Astrocyte of the spinal cord (primary cell): Measurements from ENCODE around the gene DNAI2.

Experiments
- DNase-seq: peaks from one replicate; pipeline ENCODE4 v3.0.0; 2011; ENCODE audit warnings: low read depth, low spot score
- H3K4me3 ChIP-seq: 2 replicates; pipeline ENCODE4 v1.5.1; 2011; ENCODE audit warnings: low read depth, mild to moderate bottlenecking, low read length, moderate library complexity
- in situ Hi-C: cut with HindIII; loops from 2 replicates; pipeline ENCODE4 v1.10.0; 2017; ENCODE audit warnings: low sequenced_read_pairs
- TF ChIP-seq, protein P1 (sequence below): IDR thresholded peaks from 2 replicates; pipeline ENCODE4 v1.5.1; 2012; ENCODE audit warnings: low read depth, mild to moderate bottlenecking, low read length, inconsistent platforms

DNAI2 gene

DNA sequence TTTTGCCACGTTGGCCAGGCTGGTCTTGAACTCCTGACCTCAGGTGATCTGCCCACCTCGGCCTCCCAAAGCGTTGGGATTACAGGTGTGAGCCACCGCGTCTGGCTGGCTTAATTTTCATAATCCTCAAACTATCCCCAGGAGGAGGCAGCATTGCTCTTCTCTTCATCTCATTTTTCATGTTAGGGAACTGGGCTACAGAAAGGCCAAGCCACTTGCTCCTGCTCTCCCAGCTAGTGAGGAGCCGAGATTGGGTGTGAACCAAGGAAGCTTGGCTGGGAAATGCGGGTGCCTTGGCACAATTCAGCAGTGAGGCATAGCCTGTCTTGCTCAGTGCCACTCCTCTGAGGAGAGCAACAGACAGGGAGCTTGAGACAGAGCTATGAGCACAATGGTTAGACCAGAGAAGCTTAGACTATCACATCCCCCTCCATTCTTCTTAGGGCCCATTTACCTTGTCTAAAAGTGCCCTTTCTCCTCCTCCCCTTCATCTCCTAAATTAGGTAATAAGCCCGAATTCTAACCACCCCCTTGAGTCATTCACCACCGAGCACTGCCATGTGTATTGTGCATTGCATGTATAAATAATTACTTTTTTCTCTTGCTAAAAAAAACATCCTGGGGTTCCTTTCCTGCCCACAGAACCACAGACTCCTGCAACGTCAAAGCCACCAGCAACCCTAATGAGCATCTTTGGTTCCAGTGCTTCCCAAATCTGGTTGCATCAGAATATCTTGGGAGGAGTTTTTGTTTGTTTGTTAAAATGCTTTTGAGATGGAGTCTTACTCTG is 32.0 kb downstream of the DNAI2 start:
- in situ Hi-C loops = no loop called here
- DNase-seq = no peak
- TF ChIP-seq, protein P1, sequence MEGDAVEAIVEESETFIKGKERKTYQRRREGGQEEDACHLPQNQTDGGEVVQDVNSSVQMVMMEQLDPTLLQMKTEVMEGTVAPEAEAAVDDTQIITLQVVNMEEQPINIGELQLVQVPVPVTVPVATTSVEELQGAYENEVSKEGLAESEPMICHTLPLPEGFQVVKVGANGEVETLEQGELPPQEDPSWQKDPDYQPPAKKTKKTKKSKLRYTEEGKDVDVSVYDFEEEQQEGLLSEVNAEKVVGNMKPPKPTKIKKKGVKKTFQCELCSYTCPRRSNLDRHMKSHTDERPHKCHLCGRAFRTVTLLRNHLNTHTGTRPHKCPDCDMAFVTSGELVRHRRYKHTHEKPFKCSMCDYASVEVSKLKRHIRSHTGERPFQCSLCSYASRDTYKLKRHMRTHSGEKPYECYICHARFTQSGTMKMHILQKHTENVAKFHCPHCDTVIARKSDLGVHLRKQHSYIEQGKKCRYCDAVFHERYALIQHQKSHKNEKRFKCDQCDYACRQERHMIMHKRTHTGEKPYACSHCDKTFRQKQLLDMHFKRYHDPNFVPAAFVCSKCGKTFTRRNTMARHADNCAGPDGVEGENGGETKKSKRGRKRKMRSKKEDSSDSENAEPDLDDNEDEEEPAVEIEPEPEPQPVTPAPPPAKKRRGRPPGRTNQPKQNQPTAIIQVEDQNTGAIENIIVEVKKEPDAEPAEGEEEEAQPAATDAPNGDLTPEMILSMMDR = no peak
- H3K4me3 ChIP-seq = no peak overlapping the region

GRCh38 chr17:74307984-74308773 is 34.1 kb downstream of the DNAI2 start:
- DNase-seq = no peak
- TF ChIP-seq, protein P1 = no peak
- in situ Hi-C loops = no loop called here
- no peak overlapping the region for H3K4me3 ChIP-seq

DNA sequence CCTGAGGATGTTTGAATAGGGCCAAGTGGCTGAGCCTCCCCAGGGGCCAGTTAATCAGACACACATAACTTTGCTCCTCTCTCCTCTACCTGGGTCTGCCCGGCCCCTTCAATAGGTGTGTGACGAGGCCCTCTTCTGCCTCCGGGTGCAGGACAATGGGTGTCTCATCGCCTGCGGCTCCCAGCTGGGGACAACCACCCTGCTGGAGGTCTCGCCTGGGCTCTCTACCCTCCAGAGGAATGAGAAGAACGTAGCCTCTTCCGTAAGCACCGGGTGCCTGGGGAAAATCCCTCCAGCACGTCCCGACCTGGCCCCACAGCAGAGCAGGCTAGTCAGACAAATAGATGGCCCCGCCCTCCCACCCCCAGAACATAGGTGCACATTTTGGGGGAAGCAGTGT is 35.9 kb downstream of the DNAI2 start:
- DNase-seq = no peak
- in situ Hi-C loops = no loop called here
- TF ChIP-seq, protein P1 = no peak
- no peak overlapping the region for H3K4me3 ChIP-seq

DNA sequence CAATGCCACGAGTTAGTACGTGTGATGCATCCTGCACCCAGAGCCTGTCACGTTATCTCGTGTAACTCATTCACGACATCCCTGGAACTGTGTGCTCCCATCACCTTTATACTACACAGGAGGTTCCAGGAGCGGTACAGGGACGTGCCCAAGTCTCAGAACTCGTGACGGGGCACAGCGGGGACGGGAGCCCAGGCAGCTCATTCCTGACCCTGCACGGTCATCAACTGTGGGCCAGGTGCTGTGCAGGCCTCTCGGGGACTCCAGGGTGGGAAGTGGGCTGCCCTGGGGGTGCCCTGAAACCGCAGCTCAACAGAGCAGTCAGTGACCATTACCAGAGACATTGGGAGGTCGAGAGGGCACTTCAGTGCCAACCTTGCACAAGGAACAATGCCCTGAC is 40.8 kb downstream of the DNAI2 start:
- no peak overlapping the region for H3K4me3 ChIP-seq
- no peak for DNase-seq
- TF ChIP-seq, protein P1 = no peak
- in situ Hi-C loops = no loop called here

GRCh38 chr17:74316220-74316619 is 42.2 kb downstream of the DNAI2 start:
- in situ Hi-C loops = no loop called here
- H3K4me3 ChIP-seq = no peak overlapping the region
- DNase-seq = no peak
- TF ChIP-seq, protein P1 = no peak

- H3K4me3 ChIP-seq = no peak overlapping the region
- no peak for DNase-seq
- TF ChIP-seq, protein P1 = no peak
- in situ Hi-C loops = no loop called here
These were observed 43.0 kb downstream of the DNAI2 start for GRCh38 chr17:74317071-74317470.
